Measurements from ENCODE around the gene GAS6.
A peak's percentile ranks its signal among the peaks of the same experiment; 100 is the strongest.

The GAS6 gene

GRCh38 chr13:113771709-113772331 is 92.1 kb downstream of the GAS6 start:
- Histone ChIP-seq H4K20me1 (no peaks in the 10 kb centered on the region; a peak in 1 of 22 replicates), H3K36me3 (peaks cover 0 to 11% (median 0%) of the 10 kb centered on the region in 11 experiments; a peak in 4 of 22 replicates), H3K4me2 (peak overlapping the region in 6 of 11 experiments; percentile 18 to 51 (median 30); a peak in 10 of 22 replicates), H3K27ac (peak overlapping the region in 8 of 11 experiments; percentile 39 to 69 (median 58); a peak in 16 of 22 replicates), H3K9me3 (replicated peaks in 1 of 11) (peaks cover 43 to 65% (median 57%) of the 10 kb centered on the region in 11 experiments), H3K9ac (no peak overlapping the region; a peak in 1 of 22 replicates), H3K4me3 (no peak overlapping the region), H3K27me3 (0 out of 22 replicates have a peak, but pooled peaks cover 0 to 8% (median 0%) of the 10 kb centered on the region in 11 experiments), H3K4me1 (peaks cover 0 to 65% (median 53%) of the 10 kb centered on the region in 10 experiments; a peak in 16 of 20 replicates)
- TF ChIP-seq Cebpa-rat (IDR thresholded peaks at IDR 0.05), result peak in 5 of 11 experiments; percentile 30 to 91 (median 51); a peak in 4 of 22 replicates

GRCh38 chr13:113770937-113771336 is 92.9 kb downstream of the GAS6 start:
- Histone ChIP-seq H3K9me3 (replicated peaks in 1 of 11) (peaks cover 43 to 65% (median 59%) of the 10 kb centered on the region in 11 experiments), H3K4me3 (peak overlapping the region in 1 of 10 experiments; percentile 3; a peak in 1 of 20 replicates), H3K9ac (no peak overlapping the region), H3K27me3 (0 out of 22 replicates have a peak, but pooled peaks cover 0 to 8% (median 0%) of the 10 kb centered on the region in 11 experiments), H3K4me1 (peaks cover 0 to 73% (median 58%) of the 10 kb centered on the region in 10 experiments; a peak in 16 of 20 replicates), H3K4me2 (peak overlapping the region in 6 of 11 experiments; percentile 1 to 51 (median 26); a peak in 7 of 22 replicates), H3K27ac (peak overlapping the region in 7 of 11 experiments; percentile 50 to 69 (median 58); a peak in 9 of 22 replicates), H3K36me3 (peaks cover 0 to 11% (median 0%) of the 10 kb centered on the region in 11 experiments; a peak in 4 of 22 replicates), H4K20me1 (no peaks in the 10 kb centered on the region; a peak in 1 of 22 replicates)
- TF ChIP-seq Cebpa-rat (IDR thresholded peaks at IDR 0.05), result no peak
